ENCODE measurements around the gene DTX1. TPM values are rescaled to one million over a fixed set of nuclear protein-coding genes. Genes with fewer than 3 reads are reported as not detected.
A peak's percentile ranks its signal among the peaks of the same experiment; 100 is the strongest.

Gene DTX1
- total and polyA plus RNA-seq, 2 of the 8 experiments (the other 6 are each of a cell fraction or from before 2014, with no cell fraction given): 4.7 to 6.9 TPM

DNA sequence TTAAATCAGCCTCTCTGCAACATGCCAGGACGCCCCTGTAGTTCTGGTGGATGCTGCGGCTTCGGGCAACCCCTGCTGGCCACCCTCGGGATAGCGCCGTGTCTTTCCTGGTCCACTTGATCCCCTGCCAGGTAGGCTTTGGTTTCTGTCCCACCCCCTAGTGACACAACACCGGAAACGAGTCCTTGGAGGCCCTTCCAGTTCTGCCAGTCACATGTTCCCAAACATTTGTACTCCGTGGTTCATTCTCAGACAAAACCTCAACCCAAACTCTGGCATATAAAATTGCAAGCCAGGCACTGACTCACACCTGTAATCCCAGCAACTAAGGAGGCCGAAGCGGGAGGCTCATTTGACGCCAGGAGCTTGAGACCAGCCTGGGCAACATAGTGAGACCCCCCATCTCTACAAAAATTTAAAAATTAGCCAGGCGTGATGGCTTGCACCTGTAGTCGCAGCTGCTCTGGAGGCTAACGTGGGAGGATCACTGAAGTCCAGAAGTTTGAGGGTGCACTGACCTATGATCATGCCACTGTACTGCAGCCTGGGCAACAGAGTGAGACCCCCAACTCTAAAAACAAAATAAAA lies 42.0 kb downstream of the DTX1 start (continued):
- TF ChIP-seq TAF7 (optimal IDR thresholded peaks at IDR 0.05; ENCODE audit: borderline replicate concordance, low read depth, low read length) (no peak), BCL11A (IDR thresholded peaks at IDR 0.05; ENCODE audit: low read depth in 2 of 2, low read length in 2 of 2) (no peak), EZH2 (IDR thresholded peaks at IDR 0.05; ENCODE audit: low read depth, low read length, severe bottlenecking) (no peak), CHD1 (IDR thresholded peaks at IDR 0.05; ENCODE audit: low read depth, low read length) (no peak), CBX5 (IDR thresholded peaks at IDR 0.05; ENCODE audit: low read depth, low read length) (no peak), KDM1A (IDR thresholded peaks at IDR 0.05; ENCODE audit: borderline replicate concordance, low read length) (peak; percentile 90; the same call in 1 of the 2 replicates), SP1 (IDR thresholded peaks at IDR 0.05; ENCODE audit: low read depth, low read length) (no peak), TBP (IDR thresholded peaks at IDR 0.05; ENCODE audit: low read depth, low read length) (no peak), TEAD4 (IDR thresholded peaks at IDR 0.05; ENCODE audit: low read depth, low read length) (no peak)
- TF ChIP-seq, protein P1, sequence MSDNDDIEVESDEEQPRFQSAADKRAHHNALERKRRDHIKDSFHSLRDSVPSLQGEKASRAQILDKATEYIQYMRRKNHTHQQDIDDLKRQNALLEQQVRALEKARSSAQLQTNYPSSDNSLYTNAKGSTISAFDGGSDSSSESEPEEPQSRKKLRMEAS (IDR thresholded peaks at IDR 0.05): no peak; the same call in none of the 2 replicates
- TF ChIP-seq, protein P2, sequence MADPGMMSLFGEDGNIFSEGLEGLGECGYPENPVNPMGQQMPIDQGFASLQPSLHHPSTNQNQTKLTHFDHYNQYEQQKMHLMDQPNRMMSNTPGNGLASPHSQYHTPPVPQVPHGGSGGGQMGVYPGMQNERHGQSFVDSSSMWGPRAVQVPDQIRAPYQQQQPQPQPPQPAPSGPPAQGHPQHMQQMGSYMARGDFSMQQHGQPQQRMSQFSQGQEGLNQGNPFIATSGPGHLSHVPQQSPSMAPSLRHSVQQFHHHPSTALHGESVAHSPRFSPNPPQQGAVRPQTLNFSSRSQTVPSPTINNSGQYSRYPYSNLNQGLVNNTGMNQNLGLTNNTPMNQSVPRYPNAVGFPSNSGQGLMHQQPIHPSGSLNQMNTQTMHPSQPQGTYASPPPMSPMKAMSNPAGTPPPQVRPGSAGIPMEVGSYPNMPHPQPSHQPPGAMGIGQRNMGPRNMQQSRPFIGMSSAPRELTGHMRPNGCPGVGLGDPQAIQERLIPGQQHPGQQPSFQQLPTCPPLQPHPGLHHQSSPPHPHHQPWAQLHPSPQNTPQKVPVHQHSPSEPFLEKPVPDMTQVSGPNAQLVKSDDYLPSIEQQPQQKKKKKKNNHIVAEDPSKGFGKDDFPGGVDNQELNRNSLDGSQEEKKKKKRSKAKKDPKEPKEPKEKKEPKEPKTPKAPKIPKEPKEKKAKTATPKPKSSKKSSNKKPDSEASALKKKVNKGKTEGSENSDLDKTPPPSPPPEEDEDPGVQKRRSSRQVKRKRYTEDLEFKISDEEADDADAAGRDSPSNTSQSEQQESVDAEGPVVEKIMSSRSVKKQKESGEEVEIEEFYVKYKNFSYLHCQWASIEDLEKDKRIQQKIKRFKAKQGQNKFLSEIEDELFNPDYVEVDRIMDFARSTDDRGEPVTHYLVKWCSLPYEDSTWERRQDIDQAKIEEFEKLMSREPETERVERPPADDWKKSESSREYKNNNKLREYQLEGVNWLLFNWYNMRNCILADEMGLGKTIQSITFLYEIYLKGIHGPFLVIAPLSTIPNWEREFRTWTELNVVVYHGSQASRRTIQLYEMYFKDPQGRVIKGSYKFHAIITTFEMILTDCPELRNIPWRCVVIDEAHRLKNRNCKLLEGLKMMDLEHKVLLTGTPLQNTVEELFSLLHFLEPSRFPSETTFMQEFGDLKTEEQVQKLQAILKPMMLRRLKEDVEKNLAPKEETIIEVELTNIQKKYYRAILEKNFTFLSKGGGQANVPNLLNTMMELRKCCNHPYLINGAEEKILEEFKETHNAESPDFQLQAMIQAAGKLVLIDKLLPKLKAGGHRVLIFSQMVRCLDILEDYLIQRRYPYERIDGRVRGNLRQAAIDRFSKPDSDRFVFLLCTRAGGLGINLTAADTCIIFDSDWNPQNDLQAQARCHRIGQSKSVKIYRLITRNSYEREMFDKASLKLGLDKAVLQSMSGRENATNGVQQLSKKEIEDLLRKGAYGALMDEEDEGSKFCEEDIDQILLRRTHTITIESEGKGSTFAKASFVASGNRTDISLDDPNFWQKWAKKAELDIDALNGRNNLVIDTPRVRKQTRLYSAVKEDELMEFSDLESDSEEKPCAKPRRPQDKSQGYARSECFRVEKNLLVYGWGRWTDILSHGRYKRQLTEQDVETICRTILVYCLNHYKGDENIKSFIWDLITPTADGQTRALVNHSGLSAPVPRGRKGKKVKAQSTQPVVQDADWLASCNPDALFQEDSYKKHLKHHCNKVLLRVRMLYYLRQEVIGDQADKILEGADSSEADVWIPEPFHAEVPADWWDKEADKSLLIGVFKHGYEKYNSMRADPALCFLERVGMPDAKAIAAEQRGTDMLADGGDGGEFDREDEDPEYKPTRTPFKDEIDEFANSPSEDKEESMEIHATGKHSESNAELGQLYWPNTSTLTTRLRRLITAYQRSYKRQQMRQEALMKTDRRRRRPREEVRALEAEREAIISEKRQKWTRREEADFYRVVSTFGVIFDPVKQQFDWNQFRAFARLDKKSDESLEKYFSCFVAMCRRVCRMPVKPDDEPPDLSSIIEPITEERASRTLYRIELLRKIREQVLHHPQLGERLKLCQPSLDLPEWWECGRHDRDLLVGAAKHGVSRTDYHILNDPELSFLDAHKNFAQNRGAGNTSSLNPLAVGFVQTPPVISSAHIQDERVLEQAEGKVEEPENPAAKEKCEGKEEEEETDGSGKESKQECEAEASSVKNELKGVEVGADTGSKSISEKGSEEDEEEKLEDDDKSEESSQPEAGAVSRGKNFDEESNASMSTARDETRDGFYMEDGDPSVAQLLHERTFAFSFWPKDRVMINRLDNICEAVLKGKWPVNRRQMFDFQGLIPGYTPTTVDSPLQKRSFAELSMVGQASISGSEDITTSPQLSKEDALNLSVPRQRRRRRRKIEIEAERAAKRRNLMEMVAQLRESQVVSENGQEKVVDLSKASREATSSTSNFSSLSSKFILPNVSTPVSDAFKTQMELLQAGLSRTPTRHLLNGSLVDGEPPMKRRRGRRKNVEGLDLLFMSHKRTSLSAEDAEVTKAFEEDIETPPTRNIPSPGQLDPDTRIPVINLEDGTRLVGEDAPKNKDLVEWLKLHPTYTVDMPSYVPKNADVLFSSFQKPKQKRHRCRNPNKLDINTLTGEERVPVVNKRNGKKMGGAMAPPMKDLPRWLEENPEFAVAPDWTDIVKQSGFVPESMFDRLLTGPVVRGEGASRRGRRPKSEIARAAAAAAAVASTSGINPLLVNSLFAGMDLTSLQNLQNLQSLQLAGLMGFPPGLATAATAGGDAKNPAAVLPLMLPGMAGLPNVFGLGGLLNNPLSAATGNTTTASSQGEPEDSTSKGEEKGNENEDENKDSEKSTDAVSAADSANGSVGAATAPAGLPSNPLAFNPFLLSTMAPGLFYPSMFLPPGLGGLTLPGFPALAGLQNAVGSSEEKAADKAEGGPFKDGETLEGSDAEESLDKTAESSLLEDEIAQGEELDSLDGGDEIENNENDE (IDR thresholded peaks at IDR 0.05; ENCODE audit: insufficient replicate concordance, low read length): no peak
